GM12891 (cell line): ENCODE results near the gene ANXA7.

Experiments used
- POLR2A ChIP-seq: IDR thresholded peaks from 2 replicates; pipeline ENCODE4 v1.6.1; 2011; ENCODE audit warnings: low read depth, low read length, control low read depth
- POLR2AphosphoS5 ChIP-seq: IDR thresholded peaks from 2 replicates; pipeline ENCODE4 v1.6.1; 2011; ENCODE audit warnings: low read depth, low read length, control low read depth
- TAF1 ChIP-seq: IDR thresholded peaks from 2 replicates; pipeline ENCODE4 v1.6.1; 2011; ENCODE audit warnings: low read depth, low read length, control low read depth

GRCh38 chr10:73404690-73405089 is 9.2 kb downstream of the ANXA7 start:
- TF ChIP-seq TAF1: no peak
- TF ChIP-seq POLR2AphosphoS5: no peak
- no peak for TF ChIP-seq POLR2A
